K562 (cell line): ENCODE data around the gene ATP23.

Experiments
- CBX8 ChIP-seq: fragments of 200-600 bp; sonication (generic); IDR thresholded peaks from 2 replicates; pipeline ENCODE4 v1.6.1; 2012; ENCODE audit warnings: borderline replicate concordance, mixed run types, low read depth, mild to moderate bottlenecking, moderate library complexity, mixed read lengths, low read length, control low read depth, inconsistent platforms; ENCODE audit not compliant: poor library complexity, severe bottlenecking; ENCODE audit errors: extremely low read depth
- MTA1 ChIP-seq: fragments of 450-650 bp; IDR thresholded peaks from 2 replicates; pipeline ENCODE4 v1.6.1; 2017; ENCODE audit warnings: borderline replicate concordance
- RBBP5 ChIP-seq: fragments of 200-600 bp; sonication (generic); IDR thresholded peaks from 2 replicates; pipeline ENCODE4 v1.6.1; 2012; ENCODE audit warnings: borderline replicate concordance, mild to moderate bottlenecking, low read length, control low read depth, inconsistent platforms; ENCODE audit not compliant: insufficient read depth, poor library complexity, severe bottlenecking
- STAT6 ChIP-seq: sonication (generic); formaldehyde crosslinking; IDR thresholded peaks from 2 replicates; pipeline ENCODE4 v1.8.1; 2023; ENCODE audit warnings: mild to moderate bottlenecking, missing genetic modification reagents
- ZNF407 ChIP-seq: fragments of 450-650 bp; IDR thresholded peaks from 2 replicates; pipeline ENCODE4 v1.6.1; 2016; ENCODE audit warnings: low read depth

- no peak for TF ChIP-seq STAT6
- TF ChIP-seq RBBP5: no peak
- TF ChIP-seq MTA1: no peak
- no peak for TF ChIP-seq CBX8
- no peak for TF ChIP-seq ZNF407
These were observed 50.6 kb downstream of the ATP23 start for GRCh38 chr12:57992001-57992400.
